CD14-positive monocyte (primary cell): Measurements from ENCODE around the gene CLASP1. TPM values are rescaled to one million over a fixed set of nuclear protein-coding genes. Genes with fewer than 3 reads are reported as not detected.
A peak's percentile ranks its signal among the peaks of the same experiment; 100 is the strongest.
"Not testable (repeated sequence)": the region's sequence is repeated elsewhere in the genome, so short reads cannot be mapped to it uniquely, and the experiment has no call there.

Experiments
- DNase-seq, 3 donors: peaks; one replicate each; pipeline ENCODE4 v3.0.0-alpha.2; 2011 to 2022
- H2AFZ ChIP-seq: 2 replicates; pipeline ENCODE4 v1.6.0; 2012; ENCODE audit warnings: mild to moderate bottlenecking, low read depth, low read length, inconsistent platforms; ENCODE audit not compliant: insufficient read depth, poor library complexity, severe bottlenecking
- H3K27ac ChIP-seq, 2 donors: 1 replicate in 1 of 2; 2 replicates in 1 of 2; pipeline ENCODE4 v1.5.1; 2012 to 2013; ENCODE audit warnings: low read length in 2 of 2, control low read depth in 1 of 2, inconsistent platforms in 1 of 2, low read depth in 1 of 2, mild to moderate bottlenecking in 1 of 2
- H3K27me3 ChIP-seq, 2 donors: one replicate each; pipeline versions ENCODE4 v1.6.0 to v1.6.1; 2011 to 2013; ENCODE audit warnings: low read length in 2 of 2; ENCODE audit not compliant: control insufficient read depth in 2 of 2, insufficient read depth in 2 of 2
- H3K36me3 ChIP-seq, 2 donors: replicated peaks in 1 of 2; 1 replicate in 1 of 2; 2 replicates in 1 of 2; pipeline versions ENCODE4 v1.5.1 to v1.6.1; 2012 to 2013; ENCODE audit warnings: low read length in 2 of 2, control low read depth in 1 of 2, inconsistent platforms in 1 of 2, mild to moderate bottlenecking in 1 of 2; ENCODE audit not compliant: insufficient read depth in 2 of 2, control insufficient read depth in 1 of 2
- H3K4me1 ChIP-seq, 2 donors: 1 replicate in 1 of 2; 2 replicates in 1 of 2; pipeline versions ENCODE4 v1.5.1 to v1.6.1; 2012 to 2013; ENCODE audit warnings: low read length in 2 of 2, control low read depth in 1 of 2, inconsistent platforms in 1 of 2, mild to moderate bottlenecking in 1 of 2, moderate library complexity in 1 of 2; ENCODE audit not compliant: insufficient read depth in 2 of 2, control insufficient read depth in 1 of 2
- H3K4me2 ChIP-seq: replicated peaks from 2 replicates; pipeline ENCODE3; 2012; ENCODE audit warnings: low read length, moderate library complexity, mild to moderate bottlenecking; ENCODE audit not compliant: poor library complexity, severe bottlenecking; ENCODE audit errors: extremely low read depth
- H3K4me3 ChIP-seq, 3 experiments: fragments of 200-600 bp in 1 of 3; sonication (generic) in 1 of 3; replicated peaks in 1 of 3; 1 replicate in 2 of 3; 2 replicates in 1 of 3; pipeline ENCODE4 v1.5.1; 2011 to 2013; ENCODE audit warnings: low read length in 3 of 3, mild to moderate bottlenecking in 3 of 3, control low read depth in 2 of 3, low read depth in 2 of 3, inconsistent platforms in 1 of 3, moderate library complexity in 1 of 3
- H3K79me2 ChIP-seq: 2 replicates; pipeline ENCODE4 v1.6.0; 2012; ENCODE audit warnings: mild to moderate bottlenecking, control low read depth, inconsistent platforms, low read length, moderate library complexity; ENCODE audit not compliant: insufficient read depth
- H3K9ac ChIP-seq: 2 replicates; pipeline ENCODE4 v1.6.0; 2017; ENCODE audit warnings: low read length, mild to moderate bottlenecking; ENCODE audit not compliant: insufficient read depth, poor library complexity, severe bottlenecking
- H3K9me3 ChIP-seq, 2 donors: replicated peaks in 1 of 2; 1 replicate in 1 of 2; 2 replicates in 1 of 2; pipeline versions ENCODE4 v1.5.1 to v1.6.1; 2012 to 2013; ENCODE audit warnings: low read length in 2 of 2, control low read depth in 1 of 2; ENCODE audit not compliant: control insufficient read depth in 1 of 2, insufficient read depth in 1 of 2
- H4K20me1 ChIP-seq: 2 replicates; pipeline ENCODE4 v1.6.0; 2012; ENCODE audit warnings: mild to moderate bottlenecking, low read length, control low read depth, moderate library complexity; ENCODE audit not compliant: insufficient read depth
- H3K27ac Mint-ChIP-seq, 7 donors: one replicate each; pipeline ENCODE4 v1.8.0; 2020; ENCODE audit warnings: mild to moderate bottlenecking in 7 of 7, mixed read lengths in 7 of 7, moderate library complexity in 6 of 7, inconsistent platforms in 2 of 7
- H3K27me3 Mint-ChIP-seq, 3 donors: one replicate each; pipeline ENCODE4 v1.8.0; 2021 to 2022; ENCODE audit warnings: low read depth in 3 of 3, mild to moderate bottlenecking in 3 of 3, mixed read lengths in 3 of 3, moderate library complexity in 3 of 3, inconsistent platforms in 1 of 3
- H3K36me3 Mint-ChIP-seq, 2 donors: one replicate each; pipeline ENCODE4 v1.8.0; 2020; ENCODE audit warnings: mixed read lengths in 2 of 2, inconsistent platforms in 1 of 2, mild to moderate bottlenecking in 1 of 2
- H3K4me1 Mint-ChIP-seq: one replicate; pipeline ENCODE4 v1.8.0; 2020; ENCODE audit warnings: mild to moderate bottlenecking, mixed read lengths
- H3K4me3 Mint-ChIP-seq, 2 donors: one replicate each; pipeline ENCODE4 v1.8.0; 2020; ENCODE audit warnings: mild to moderate bottlenecking in 2 of 2, mixed read lengths in 2 of 2, moderate library complexity in 1 of 2
- H3K9me3 Mint-ChIP-seq, 7 donors: one replicate each; pipeline ENCODE4 v1.8.0; 2020 to 2022; ENCODE audit warnings: mixed read lengths in 7 of 7, mild to moderate bottlenecking in 6 of 7, moderate library complexity in 6 of 7, inconsistent platforms in 2 of 7
- WGBS: methylation state at CpG from one replicate; pipeline ENCODE4 v1.1.5; 2013; ENCODE audit warnings: missing lambda C conversion rate; ENCODE audit not compliant: insufficient coverage; 5-methylcytosine and 5-hydroxymethylcytosine counted together
- intact Hi-C, 2 donors: fragments of 100-400 bp; cut with micrococcal nuclease; formaldehyde crosslinking; loops; one replicate each; pipeline versions ENCODE4 v1.15.0 to v1.15.1; 2023
- polyA plus RNA-seq, 3 donors: library from polyadenylated mRNA; depleted of rRNA in 1 of 3; unstranded in 2 of 3; stranded (reverse) in 1 of 3; fragments of 300-500 nt in 2 of 3; fragments of >200 nt in 1 of 3; fragmentation: Illumina TruSeq in 2 of 3; gene quantifications; 1 replicate in 2 of 3; 2 replicates in 1 of 3; pipeline ENCODE4 v1.2.3, GENCODE V29; 2012 to 2021
- TF ChIP-seq, protein P1 (sequence below): fragments of 200-600 bp; IDR thresholded peaks from one replicate; pipeline ENCODE4 v1.8.0; 2022; ENCODE audit warnings: antibody characterized with exemption, mild to moderate bottlenecking

CLASP1 gene
- polyA plus RNA-seq, 3 donors, result 4.8 to 8.1 (median 7.6) TPM

DNA sequence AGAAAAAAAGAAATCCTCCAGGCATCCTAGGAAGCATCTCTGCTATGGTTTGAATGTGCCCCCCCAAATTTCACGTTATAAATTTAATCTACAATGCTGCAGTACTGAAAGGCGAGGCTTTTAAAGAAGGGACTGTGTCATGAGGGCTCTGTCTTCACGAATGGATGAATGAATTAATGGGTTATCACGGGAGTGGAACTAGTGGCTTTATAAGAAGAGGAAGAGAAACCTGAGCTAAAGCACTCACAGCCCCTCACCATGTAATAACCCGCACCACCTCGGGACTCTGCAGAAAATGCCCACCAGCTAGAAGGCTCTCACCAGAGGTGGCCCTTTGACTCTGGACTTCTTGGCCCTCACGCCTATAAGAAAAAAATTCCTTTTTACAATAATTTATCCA is 90.9 kb downstream of the CLASP1 start:
- Histone ChIP-seq H2AFZ (no peak overlapping the region), H3K4me3 (no peak overlapping the region), H3K79me2 (peaks cover 73% of the 10 kb centered on the region), H3K36me3 (no peaks in the 10 kb centered on the region), H3K4me1 (no peaks in the 10 kb centered on the region), H3K27ac (no peak overlapping the region), H3K9ac (no peak overlapping the region), H3K27me3 (no peaks in the 10 kb centered on the region), H3K9me3 (no peaks in the 10 kb centered on the region), H4K20me1 (peaks cover 57% of the 10 kb centered on the region), H3K4me2 (no peak overlapping the region)
- peaks cover 17% of the 10 kb centered on the region for H3K4me1 Mint-ChIP-seq
- H3K4me3 Mint-ChIP-seq, result no peak overlapping the region
- H3K9me3 Mint-ChIP-seq, result no peaks in the 10 kb centered on the region
- DNase-seq, result no peak
- H3K27ac Mint-ChIP-seq, result peak overlapping the region in 3 of 7 donors; percentile 5 to 48 (median 24)
- intact Hi-C loops, result no loop called here
- peaks cover 2 to 4% of the 10 kb centered on the region in 2 donors for H3K36me3 Mint-ChIP-seq
- H3K27me3 Mint-ChIP-seq, result no peaks in the 10 kb centered on the region
- WGBS, result no CpG with 5 or more reads among the region's 7 CpGs
- TF ChIP-seq, protein P1, sequence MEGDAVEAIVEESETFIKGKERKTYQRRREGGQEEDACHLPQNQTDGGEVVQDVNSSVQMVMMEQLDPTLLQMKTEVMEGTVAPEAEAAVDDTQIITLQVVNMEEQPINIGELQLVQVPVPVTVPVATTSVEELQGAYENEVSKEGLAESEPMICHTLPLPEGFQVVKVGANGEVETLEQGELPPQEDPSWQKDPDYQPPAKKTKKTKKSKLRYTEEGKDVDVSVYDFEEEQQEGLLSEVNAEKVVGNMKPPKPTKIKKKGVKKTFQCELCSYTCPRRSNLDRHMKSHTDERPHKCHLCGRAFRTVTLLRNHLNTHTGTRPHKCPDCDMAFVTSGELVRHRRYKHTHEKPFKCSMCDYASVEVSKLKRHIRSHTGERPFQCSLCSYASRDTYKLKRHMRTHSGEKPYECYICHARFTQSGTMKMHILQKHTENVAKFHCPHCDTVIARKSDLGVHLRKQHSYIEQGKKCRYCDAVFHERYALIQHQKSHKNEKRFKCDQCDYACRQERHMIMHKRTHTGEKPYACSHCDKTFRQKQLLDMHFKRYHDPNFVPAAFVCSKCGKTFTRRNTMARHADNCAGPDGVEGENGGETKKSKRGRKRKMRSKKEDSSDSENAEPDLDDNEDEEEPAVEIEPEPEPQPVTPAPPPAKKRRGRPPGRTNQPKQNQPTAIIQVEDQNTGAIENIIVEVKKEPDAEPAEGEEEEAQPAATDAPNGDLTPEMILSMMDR, result no peak

DNA sequence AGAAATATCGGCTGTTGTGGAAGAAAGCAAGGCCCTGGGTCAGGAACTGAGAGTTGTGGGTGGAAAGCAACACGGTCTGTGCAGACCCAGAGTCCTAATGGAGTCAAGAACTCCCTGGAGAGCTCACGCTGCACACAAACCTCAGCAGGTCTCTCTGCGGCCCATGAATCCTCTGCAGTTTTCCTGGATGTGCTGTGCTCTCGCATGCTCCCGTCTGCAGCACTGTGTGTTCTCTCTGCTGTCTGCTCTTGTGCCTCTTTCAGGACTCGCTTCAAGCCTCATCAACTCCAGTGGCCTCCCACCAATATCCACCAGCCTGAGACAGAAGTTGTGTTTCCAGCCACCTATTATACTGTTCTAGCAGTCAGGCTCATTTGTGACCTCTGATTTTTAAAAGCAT is 94.3 kb downstream of the CLASP1 start:
- peaks cover 59% of the 10 kb centered on the region for H4K20me1 ChIP-seq
- H3K4me1 ChIP-seq, result no peaks in the 10 kb centered on the region
- Mint-ChIP-seq H3K27me3 (no peaks in the 10 kb centered on the region), H3K4me3 (no peak overlapping the region), H3K4me1 (peaks cover 16% of the 10 kb centered on the region), H3K36me3 (peaks cover 5 to 7% of the 10 kb centered on the region in 2 donors), H3K27ac (peak overlapping the region in 3 of 7 donors; percentile 15 to 45 (median 34)), H3K9me3 (peaks cover 0 to 5% (median 3%) of the 10 kb centered on the region in 7 donors)
- no peaks in the 10 kb centered on the region for H3K36me3 ChIP-seq
- H3K4me2 ChIP-seq, result no peak overlapping the region
- peak overlapping the region in 1 of 2 donors; percentile 40 for H3K27ac ChIP-seq
- no peak overlapping the region for H2AFZ ChIP-seq
- no peak overlapping the region for H3K4me3 ChIP-seq
- intact Hi-C loops, result no loop called here
- H3K9me3 ChIP-seq, result no peaks in the 10 kb centered on the region
- DNase-seq, result no peak
- H3K79me2 ChIP-seq, result peaks cover 78% of the 10 kb centered on the region
- TF ChIP-seq, protein P1, result no peak
- WGBS, result 88% methylated on average over 6 of the region's 7 CpGs
- no peak overlapping the region for H3K9ac ChIP-seq
- H3K27me3 ChIP-seq, result no peaks in the 10 kb centered on the region

DNA sequence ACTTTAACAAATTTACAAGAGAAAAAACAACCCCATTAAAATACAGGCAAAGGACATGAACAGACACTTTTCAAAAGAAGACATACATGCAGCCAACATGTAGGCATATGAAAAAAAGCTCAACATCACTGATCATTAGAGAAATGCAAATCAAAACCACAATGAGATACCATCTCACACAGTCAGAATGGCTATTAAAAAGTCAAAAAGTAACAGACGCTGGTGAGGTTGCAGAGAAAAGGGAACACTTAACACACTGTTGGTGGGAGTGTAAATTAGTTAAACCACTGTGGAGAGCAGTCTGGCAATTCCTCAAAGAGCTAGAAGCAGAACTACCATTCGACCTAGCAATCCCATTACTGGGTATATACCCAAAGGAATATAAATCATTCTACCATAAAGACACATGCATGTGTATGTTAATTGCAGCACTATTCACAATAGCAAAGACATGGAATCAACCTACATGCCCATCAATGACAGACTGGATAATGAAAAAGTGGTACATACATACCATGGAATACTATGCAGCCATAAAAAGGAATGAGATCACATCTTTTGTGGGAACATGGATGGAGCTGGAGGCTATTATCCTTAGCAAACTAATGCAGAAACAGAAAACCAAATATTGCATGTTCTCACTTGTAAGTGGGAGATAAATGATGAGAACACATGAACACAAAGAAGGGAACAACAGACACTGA is 96.6 kb downstream of the CLASP1 start:
- DNase-seq, H2AFZ ChIP-seq, H3K27me3 Mint-ChIP-seq, H3K9me3 ChIP-seq, H3K4me3 ChIP-seq, H3K27ac ChIP-seq, H3K36me3 ChIP-seq, H3K4me2 ChIP-seq, H3K27me3 ChIP-seq, intact Hi-C loops, H3K4me3 Mint-ChIP-seq, H3K27ac Mint-ChIP-seq, H3K4me1 ChIP-seq, H3K9ac ChIP-seq, H3K36me3 Mint-ChIP-seq: not testable (repeated sequence)
- no CpG with 5 or more reads among the region's 2 CpGs for WGBS
- Histone ChIP-seq H3K79me2 (peaks cover 89% of the 10 kb centered on the region), H4K20me1 (peaks cover 58% of the 10 kb centered on the region)
- Mint-ChIP-seq H3K4me1 (peaks cover 19% of the 10 kb centered on the region), H3K9me3 (peaks cover 4 to 10% (median 7%) of the 10 kb centered on the region in 7 donors)
